ENCODE data around the gene USP50. TPM values are rescaled to one million over a fixed set of nuclear protein-coding genes. Genes with fewer than 3 reads are reported as not detected.

Gene USP50
- 1.4 TPM in 1 of 2 replicates, not detected in the other for polyA plus RNA-seq
- 2.2 TPM in 1 of 2 replicates, not detected in the other for polyA minus RNA-seq

GRCh38 chr15:50546566-50546965 lies at the start of gene USP50:
TSS of gene USP50 (minus strand) at chr15:50546666. CDS start at chr15:50546525, 141 bp downstream.
- Histone ChIP-seq H3K4me2 (ENCODE audit: low read length) (no peak within 1 kb of the TSS), H3F3A (ENCODE audit: insufficient read depth, low read length, poor library complexity, severe bottlenecking) (no peaks in the 10 kb centered on the region), H2AFZ (ENCODE audit: low read depth, low read length) (no peak within 1 kb of the TSS), H3K9me3 (ENCODE audit: low read length) (no peaks in the 10 kb centered on the region), H3K9ac (ENCODE audit: low read length) (no peak within 1 kb of the TSS), H3K9me2 (ENCODE audit: insufficient read depth, low read length) (no peaks in the 10 kb centered on the region), H3K27ac (ENCODE audit: low read length) (no peak within 1 kb of the TSS), H3K4me3 (ENCODE audit: low read length) (no peak within 1 kb of the TSS), H3K36me3 (ENCODE audit: insufficient read depth, low read length) (no peaks in the 10 kb centered on the region), H3K27me3 (ENCODE audit: insufficient read depth, low read depth, low read length) (no peaks in the 10 kb centered on the region), H3K79me2 (replicated peaks; ENCODE audit: insufficient read depth, low read length) (no peaks in the 10 kb centered on the region), H4K20me1 (ENCODE audit: insufficient read depth) (no peaks in the 10 kb centered on the region)
- no peak for TF ChIP-seq EZH2 (IDR thresholded peaks at IDR 0.05; ENCODE audit: borderline replicate concordance, insufficient read depth, low read length, poor library complexity, severe bottlenecking)
- TF ChIP-seq, protein P1, sequence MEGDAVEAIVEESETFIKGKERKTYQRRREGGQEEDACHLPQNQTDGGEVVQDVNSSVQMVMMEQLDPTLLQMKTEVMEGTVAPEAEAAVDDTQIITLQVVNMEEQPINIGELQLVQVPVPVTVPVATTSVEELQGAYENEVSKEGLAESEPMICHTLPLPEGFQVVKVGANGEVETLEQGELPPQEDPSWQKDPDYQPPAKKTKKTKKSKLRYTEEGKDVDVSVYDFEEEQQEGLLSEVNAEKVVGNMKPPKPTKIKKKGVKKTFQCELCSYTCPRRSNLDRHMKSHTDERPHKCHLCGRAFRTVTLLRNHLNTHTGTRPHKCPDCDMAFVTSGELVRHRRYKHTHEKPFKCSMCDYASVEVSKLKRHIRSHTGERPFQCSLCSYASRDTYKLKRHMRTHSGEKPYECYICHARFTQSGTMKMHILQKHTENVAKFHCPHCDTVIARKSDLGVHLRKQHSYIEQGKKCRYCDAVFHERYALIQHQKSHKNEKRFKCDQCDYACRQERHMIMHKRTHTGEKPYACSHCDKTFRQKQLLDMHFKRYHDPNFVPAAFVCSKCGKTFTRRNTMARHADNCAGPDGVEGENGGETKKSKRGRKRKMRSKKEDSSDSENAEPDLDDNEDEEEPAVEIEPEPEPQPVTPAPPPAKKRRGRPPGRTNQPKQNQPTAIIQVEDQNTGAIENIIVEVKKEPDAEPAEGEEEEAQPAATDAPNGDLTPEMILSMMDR (IDR thresholded peaks at IDR 0.05; ENCODE audit: poor library complexity, severe bottlenecking) = no peak
- TF ChIP-seq POLR2AphosphoS5 (IDR thresholded peaks at IDR 0.05) = no peak
- TF ChIP-seq SMC3 (conservative IDR thresholded peaks at IDR 0.05; ENCODE audit: poor library complexity) = no peak
- TF ChIP-seq EP300 (conservative IDR thresholded peaks at IDR 0.05; ENCODE audit: poor library complexity, severe bottlenecking) = no peak
- no peak for TF ChIP-seq MXI1 (conservative IDR thresholded peaks at IDR 0.05; ENCODE audit: poor library complexity, severe bottlenecking)

- H3K27ac ChIP-seq (ENCODE audit: low read length) = no peak overlapping the region
- no peak overlapping the region for H2AFZ ChIP-seq (ENCODE audit: low read depth, low read length)
- no peaks in the 10 kb centered on the region for H3K9me3 ChIP-seq (ENCODE audit: low read length)
- no peak overlapping the region for H3K9ac ChIP-seq (ENCODE audit: low read length)
- no peaks in the 10 kb centered on the region for H3F3A ChIP-seq (ENCODE audit: insufficient read depth, low read length, poor library complexity, severe bottlenecking)
- no peaks in the 10 kb centered on the region for H3K27me3 ChIP-seq (ENCODE audit: insufficient read depth, low read depth, low read length)
- H3K4me3 ChIP-seq (ENCODE audit: low read length) = no peak overlapping the region
- TF ChIP-seq RAD21 (conservative IDR thresholded peaks at IDR 0.05) (no peak), TAF1 (IDR thresholded peaks at IDR 0.05; ENCODE audit: low read depth) (no peak)
- H3K4me2 ChIP-seq (ENCODE audit: low read length) = no peak overlapping the region
- no peaks in the 10 kb centered on the region for H3K79me2 ChIP-seq (replicated peaks; ENCODE audit: insufficient read depth, low read length)
- H4K20me1 ChIP-seq (ENCODE audit: insufficient read depth) = no peaks in the 10 kb centered on the region
- H3K9me2 ChIP-seq (ENCODE audit: insufficient read depth, low read length) = no peaks in the 10 kb centered on the region
- H3K36me3 ChIP-seq (ENCODE audit: insufficient read depth, low read length) = no peaks in the 10 kb centered on the region
Measured at GRCh38 chr15:50594311-50594710, 47.8 kb upstream of the USP50 start.

DNA sequence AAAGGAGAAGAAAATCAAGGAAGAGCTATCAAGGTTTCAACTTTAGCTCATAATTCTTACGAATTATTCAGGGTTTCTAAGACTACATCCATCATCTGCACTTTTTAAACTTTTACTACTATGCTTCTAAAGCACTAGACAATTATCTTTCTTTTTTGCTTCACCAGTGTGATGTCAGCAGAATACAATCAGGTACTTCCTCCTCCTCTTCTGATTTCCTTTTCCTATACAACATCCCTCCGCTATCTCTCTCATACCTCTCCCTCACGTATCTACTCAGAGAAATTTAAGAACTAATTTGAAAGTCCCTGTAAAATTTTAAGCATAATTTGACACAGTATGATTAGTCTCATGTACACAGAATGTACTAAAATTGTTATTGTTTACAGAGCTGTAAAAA lies 47.3 kb upstream of the USP50 start:
- Histone ChIP-seq H3F3A (ENCODE audit: insufficient read depth, low read length, poor library complexity, severe bottlenecking) (no peaks in the 10 kb centered on the region), H4K20me1 (ENCODE audit: insufficient read depth) (no peaks in the 10 kb centered on the region), H3K9me3 (ENCODE audit: low read length) (no peaks in the 10 kb centered on the region), H3K4me2 (ENCODE audit: low read length) (no peak overlapping the region), H3K79me2 (replicated peaks; ENCODE audit: insufficient read depth, low read length) (no peaks in the 10 kb centered on the region), H3K9ac (ENCODE audit: low read length) (no peak overlapping the region), H3K4me3 (ENCODE audit: low read length) (no peak overlapping the region), H3K9me2 (ENCODE audit: insufficient read depth, low read length) (no peaks in the 10 kb centered on the region), H3K27me3 (ENCODE audit: insufficient read depth, low read depth, low read length) (no peaks in the 10 kb centered on the region), H3K27ac (ENCODE audit: low read length) (no peak overlapping the region), H3K36me3 (ENCODE audit: insufficient read depth, low read length) (no peaks in the 10 kb centered on the region), H2AFZ (ENCODE audit: low read depth, low read length) (no peak overlapping the region)
- no peak for TF ChIP-seq SMC3 (conservative IDR thresholded peaks at IDR 0.05; ENCODE audit: poor library complexity)
- no peak for TF ChIP-seq EZH2 (IDR thresholded peaks at IDR 0.05; ENCODE audit: borderline replicate concordance, insufficient read depth, low read length, poor library complexity, severe bottlenecking)
- no peak for TF ChIP-seq TAF1 (IDR thresholded peaks at IDR 0.05; ENCODE audit: low read depth)
- TF ChIP-seq, protein P1 (IDR thresholded peaks at IDR 0.05; ENCODE audit: poor library complexity, severe bottlenecking) = no peak
- TF ChIP-seq MXI1 (conservative IDR thresholded peaks at IDR 0.05; ENCODE audit: poor library complexity, severe bottlenecking) = no peak
- TF ChIP-seq EP300 (conservative IDR thresholded peaks at IDR 0.05; ENCODE audit: poor library complexity, severe bottlenecking) = no peak
- no peak for TF ChIP-seq RAD21 (conservative IDR thresholded peaks at IDR 0.05)
